Suprapubic skin (tissue), 4 donors: ENCODE data around the gene INSIG1. TPM values are rescaled to one million over a fixed set of nuclear protein-coding genes. Genes with fewer than 3 reads are reported as not detected.

Experiments
- DNase-seq, 2 donors: peaks; one replicate each; pipeline ENCODE4 v3.0.0-alpha.2; 2019; ENCODE audit warnings: low spot score in 2 of 2
- H3K27ac ChIP-seq: fragments of 200-600 bp; sonication (generic); one replicate; pipeline ENCODE4 v1.5.1; 2019
- H3K27me3 ChIP-seq: fragments of 200-600 bp; sonication (generic); one replicate; pipeline ENCODE4 v1.5.1; 2019
- H3K36me3 ChIP-seq: fragments of 200-600 bp; sonication (generic); one replicate; pipeline ENCODE4 v1.5.1; 2019
- H3K4me1 ChIP-seq: fragments of 200-600 bp; sonication (generic); one replicate; pipeline ENCODE4 v1.5.1; 2019
- H3K4me3 ChIP-seq: fragments of 200-600 bp; sonication (generic); one replicate; pipeline ENCODE4 v1.5.1; 2019; ENCODE audit warnings: mild to moderate bottlenecking
- H3K9me3 ChIP-seq: fragments of 200-600 bp; sonication (generic); one replicate; pipeline ENCODE4 v1.5.1; 2019
- CTCF ChIP-seq, 2 donors: fragments of 200-600 bp in 1 of 2; fragments of 450-650 bp in 1 of 2; sonication (generic) in 1 of 2; IDR thresholded peaks; one replicate each; pipeline ENCODE4 v1.5.1; 2016 to 2019; ENCODE audit warnings: antibody characterized with exemption in 2 of 2, mild to moderate bottlenecking in 1 of 2, moderate library complexity in 1 of 2
- EP300 ChIP-seq: sonication (generic); formaldehyde crosslinking; IDR thresholded peaks from one replicate; pipeline ENCODE4 v1.6.1; 2017; ENCODE audit warnings: antibody characterized with exemption
- POLR2A ChIP-seq, 2 donors: fragments of 450-650 bp; IDR thresholded peaks; one replicate each; pipeline ENCODE4 v1.6.1; 2017; ENCODE audit warnings: antibody characterized with exemption in 2 of 2, mild to moderate bottlenecking in 2 of 2, moderate library complexity in 2 of 2
- POLR2AphosphoS5 ChIP-seq, 3 donors: sonication (generic); formaldehyde crosslinking; IDR thresholded peaks; one replicate each; pipeline ENCODE4 v1.6.1; 2017; ENCODE audit warnings: antibody characterized with exemption in 3 of 3
- WGBS: methylation state at CpG from one replicate; pipeline ENCODE4 v1.1.5; 2018; 5-methylcytosine and 5-hydroxymethylcytosine counted together
- total RNA-seq, 4 donors: library from RNA; depleted of rRNA; stranded (reverse); fragments of >200 nt; gene quantifications; one replicate each; pipeline ENCODE4 v1.1.0, GENCODE V29; 2016

The INSIG1 gene
- total RNA-seq, 4 donors from 2014 or later: 32.0 to 130 (median 95.3) TPM

DNA sequence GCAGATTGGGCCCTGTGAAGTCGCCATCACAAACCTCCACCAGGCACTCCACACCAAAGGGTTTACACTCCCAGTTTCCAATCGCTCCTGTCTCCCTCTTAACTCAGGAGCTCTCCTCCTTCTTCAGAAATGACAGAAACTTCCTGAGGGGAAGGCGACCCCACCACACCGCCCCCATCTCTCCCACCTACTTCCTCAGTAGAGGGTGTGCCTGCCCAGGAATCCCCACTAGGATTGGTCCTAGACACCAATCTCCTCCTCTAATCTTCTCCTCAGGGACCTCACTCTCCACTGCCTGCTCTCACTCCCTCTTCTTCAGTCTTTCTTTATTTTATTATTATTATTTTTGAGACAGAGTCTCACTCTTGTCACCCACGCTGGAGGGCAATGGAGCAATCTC lies 5.9 kb upstream of the INSIG1 start:
- Histone ChIP-seq H3K27ac (no peak overlapping the region), H3K9me3 (no peaks in the 10 kb centered on the region), H3K36me3 (no peaks in the 10 kb centered on the region), H3K4me3 (no peak overlapping the region), H3K27me3 (no peaks in the 10 kb centered on the region), H3K4me1 (peaks cover 5% of the 10 kb centered on the region)
- TF ChIP-seq CTCF (IDR thresholded peaks at IDR 0.05): no peak
- TF ChIP-seq EP300: no peak
- TF ChIP-seq POLR2A (IDR thresholded peaks at IDR 0.05): no peak
- TF ChIP-seq POLR2AphosphoS5 (IDR thresholded peaks at IDR 0.05): no peak
- 86% methylated on average over 5 of the region's 5 CpGs for WGBS
- DNase-seq: no peak

DNA sequence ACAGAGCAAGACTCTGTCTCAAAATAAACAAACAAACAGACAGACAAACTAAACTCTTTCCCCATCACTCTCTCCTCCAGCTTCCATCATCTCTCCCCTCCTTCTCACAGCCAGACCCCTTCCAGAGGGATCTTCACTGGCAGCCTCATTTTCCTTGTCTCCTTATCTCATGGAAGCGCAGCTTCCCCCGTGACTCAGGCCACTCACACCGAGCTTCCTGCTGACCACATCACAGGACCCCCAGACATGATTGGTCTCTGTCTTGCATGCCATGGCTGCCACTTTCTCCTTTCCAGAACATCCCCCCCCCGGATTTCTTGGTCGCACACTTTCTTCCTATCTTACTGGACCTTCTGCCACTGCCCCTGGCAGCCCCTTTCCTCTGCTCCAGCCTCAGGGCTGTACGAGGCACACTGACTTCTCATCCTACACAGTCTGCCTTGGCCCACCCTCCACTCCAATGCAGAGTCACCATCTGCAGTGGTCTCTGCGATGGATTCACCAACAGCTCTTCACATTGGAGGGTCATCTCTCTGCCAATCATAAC lies 4.9 kb upstream of the INSIG1 start:
- Histone ChIP-seq H3K4me3 (no peak overlapping the region), H3K27ac (no peak overlapping the region), H3K9me3 (no peaks in the 10 kb centered on the region), H3K4me1 (peaks cover 10% of the 10 kb centered on the region), H3K27me3 (no peaks in the 10 kb centered on the region), H3K36me3 (no peaks in the 10 kb centered on the region)
- no peak for TF ChIP-seq POLR2AphosphoS5 (IDR thresholded peaks at IDR 0.05)
- TF ChIP-seq EP300: no peak
- TF ChIP-seq POLR2A (IDR thresholded peaks at IDR 0.05): no peak
- no peak for TF ChIP-seq CTCF (IDR thresholded peaks at IDR 0.05)
- DNase-seq: no peak
- WGBS: 84% methylated on average over 7 of the region's 7 CpGs

DNA sequence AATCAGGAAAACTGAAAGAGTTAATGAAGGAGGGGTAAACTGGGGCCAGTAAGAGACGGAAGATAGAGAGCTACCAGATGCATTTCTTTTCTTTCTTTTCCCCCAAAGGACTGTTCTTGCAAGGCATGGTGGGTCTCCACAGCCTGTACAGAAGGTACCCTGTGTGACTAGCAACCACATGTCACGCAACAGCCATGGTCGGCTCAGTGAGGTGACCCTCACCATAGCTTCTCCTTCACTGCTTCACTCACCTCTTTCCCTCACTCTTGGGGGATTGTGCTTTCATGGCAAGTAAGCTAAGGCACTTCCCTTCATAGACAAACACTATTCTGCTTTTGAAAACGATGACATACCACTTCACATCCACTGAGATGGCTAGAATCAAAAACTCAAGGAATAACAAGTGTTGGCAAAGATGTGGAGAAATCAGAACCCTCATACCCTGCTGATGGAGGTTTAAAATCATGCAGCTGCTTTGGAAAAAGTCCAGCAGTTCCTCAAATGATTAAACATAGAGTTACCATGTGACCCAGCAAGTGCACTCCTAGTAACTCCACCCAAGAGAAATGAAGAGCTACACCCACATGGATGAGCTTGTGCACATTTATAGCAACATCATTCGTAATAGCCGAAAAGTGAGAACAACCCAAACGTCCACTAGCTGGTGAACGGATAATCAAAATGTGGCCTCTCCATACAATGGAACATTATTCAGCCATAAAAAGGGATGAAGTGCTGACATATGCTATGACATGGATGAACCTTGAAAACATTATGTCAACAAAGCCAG lies 3.8 kb upstream of the INSIG1 start:
- no peaks in the 10 kb centered on the region for H3K36me3 ChIP-seq
- H3K9me3 ChIP-seq: no peaks in the 10 kb centered on the region
- DNase-seq: no peak
- H3K4me3 ChIP-seq: no peak overlapping the region
- no peaks in the 10 kb centered on the region for H3K27me3 ChIP-seq
- no peak overlapping the region for H3K27ac ChIP-seq
- TF ChIP-seq EP300 (no peak), POLR2A (IDR thresholded peaks at IDR 0.05) (no peak), CTCF (IDR thresholded peaks at IDR 0.05) (no peak), POLR2AphosphoS5 (IDR thresholded peaks at IDR 0.05) (no peak)
- 91% methylated on average over 8 of the region's 8 CpGs for WGBS
- peaks cover 22% of the 10 kb centered on the region for H3K4me1 ChIP-seq

DNA sequence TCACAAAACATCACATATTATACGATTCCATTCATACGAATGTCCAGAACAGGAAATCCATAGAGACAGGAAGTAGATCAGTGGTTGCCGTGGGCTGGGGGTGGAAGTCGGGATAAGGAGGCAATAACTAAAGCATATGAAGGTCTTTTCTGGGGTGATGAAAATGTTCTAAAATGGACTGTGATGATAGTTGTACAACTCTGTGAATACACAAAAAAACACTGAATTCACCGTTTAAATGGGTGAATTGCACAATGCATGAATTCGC lies 3.2 kb upstream of the INSIG1 start:
- DNase-seq: no peak
- WGBS: 86% methylated on average over 6 of the region's 6 CpGs
- no peaks in the 10 kb centered on the region for H3K9me3 ChIP-seq
- no peak for TF ChIP-seq CTCF (IDR thresholded peaks at IDR 0.05)
- TF ChIP-seq EP300: no peak
- TF ChIP-seq POLR2A (IDR thresholded peaks at IDR 0.05): no peak
- no peak for TF ChIP-seq POLR2AphosphoS5 (IDR thresholded peaks at IDR 0.05)
- H3K27me3 ChIP-seq: no peaks in the 10 kb centered on the region
- H3K4me3 ChIP-seq: no peak overlapping the region
- peaks cover 27% of the 10 kb centered on the region for H3K4me1 ChIP-seq
- H3K36me3 ChIP-seq: no peaks in the 10 kb centered on the region
- H3K27ac ChIP-seq: no peak overlapping the region

- no peak for DNase-seq
- Histone ChIP-seq H3K27me3 (no peaks in the 10 kb centered on the region), H3K36me3 (no peaks in the 10 kb centered on the region), H3K4me3 (no peak overlapping the region), H3K4me1 (peaks cover 38% of the 10 kb centered on the region), H3K9me3 (no peaks in the 10 kb centered on the region), H3K27ac (no peak overlapping the region)
- WGBS: 87% methylated on average over 6 of the region's 7 CpGs
- TF ChIP-seq POLR2AphosphoS5 (IDR thresholded peaks at IDR 0.05): no peak
- no peak for TF ChIP-seq CTCF (IDR thresholded peaks at IDR 0.05)
- no peak for TF ChIP-seq POLR2A (IDR thresholded peaks at IDR 0.05)
- no peak for TF ChIP-seq EP300
These were observed 2.2 kb upstream of the INSIG1 start for GRCh38 chr7:155295511-155295910.
